ENCODE measurements around the gene NGRN.
"Not testable (repeated sequence)": the region's sequence is repeated elsewhere in the genome, so short reads cannot be mapped to it uniquely, and the experiment has no call there.

Gene NGRN

GRCh38 chr15:90234096-90234988, 31.1 kb upstream of the NGRN start, which contains the start of gene GDPGP1:
Gene GDPGP1 (plus strand): TSS chr15:90234209. CDS start chr15:90240909, 6,700 bp downstream.
- DNase-seq, result no peak

DNA sequence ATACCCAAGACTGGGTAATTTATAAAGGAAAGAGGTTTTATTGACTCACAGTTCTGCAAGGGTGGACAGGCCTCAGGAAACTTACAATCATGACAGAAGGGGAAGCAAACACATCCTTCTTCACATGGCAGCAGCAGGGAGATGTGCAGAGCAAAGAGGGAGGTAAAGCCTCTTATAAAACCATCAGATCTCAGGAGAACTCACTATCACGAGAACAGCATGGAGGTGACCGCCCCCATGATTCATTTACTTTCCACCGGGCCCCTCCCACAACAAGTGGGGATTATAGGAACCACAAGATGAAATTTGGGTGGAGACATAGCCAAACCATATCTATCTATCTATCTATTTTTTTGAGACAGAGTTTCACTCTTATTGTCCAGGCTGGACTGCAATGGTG, 26.1 kb upstream of the NGRN start:
- DNase-seq, result no peak

- no peak for DNase-seq
These were observed 24.6 kb upstream of the NGRN start for GRCh38 chr15:90240856-90241255.

- DNase-seq, result no peak
These were observed 23.9 kb upstream of the NGRN start for GRCh38 chr15:90241343-90242192.

GRCh38 chr15:90243943-90244639, 21.4 kb upstream of the NGRN start:
- no peak for DNase-seq

GRCh38 chr15:90248789-90249202, 16.7 kb upstream of the NGRN start:
- DNase-seq, result no peak

DNA sequence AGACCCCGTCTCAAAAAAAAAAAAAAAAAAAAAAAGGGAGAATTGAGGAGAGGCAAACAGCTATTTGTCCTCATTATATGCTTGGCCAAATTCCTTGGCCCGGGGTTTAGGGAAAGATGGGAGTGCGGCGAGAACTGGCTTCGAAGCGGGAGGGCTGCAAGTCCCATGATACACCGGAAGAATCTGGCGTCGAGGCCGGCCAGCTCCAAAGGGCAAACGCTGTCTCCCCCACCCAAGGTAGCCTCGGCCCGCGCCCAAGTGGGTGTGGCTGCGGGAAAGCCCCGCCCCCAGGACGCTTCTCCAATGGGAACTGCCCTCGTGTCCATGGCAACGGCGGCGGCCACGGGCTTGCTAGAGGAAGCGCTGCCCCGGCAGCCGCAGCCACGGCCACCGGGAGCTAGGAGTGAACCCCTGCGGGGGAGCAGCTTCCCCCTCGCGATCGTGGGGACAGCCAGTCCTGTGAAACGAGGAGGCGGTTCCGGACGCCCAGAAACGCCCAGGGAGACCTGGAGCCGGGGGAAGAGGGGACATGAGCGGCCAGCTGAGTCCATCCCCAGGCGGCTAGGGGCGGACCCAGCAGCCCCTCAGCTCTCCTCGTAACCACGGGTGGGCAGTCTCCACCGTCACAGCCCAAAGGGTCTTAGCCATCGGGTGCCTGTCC, 16.1 kb upstream of the NGRN start, which contains the start of gene TTLL13:
TTLL13 (plus strand) TSS at position 354 of the 661 bp plus-strand sequence. CDS start 1,075 bp downstream, outside the sequence.
- peak; percentile 78 for DNase-seq

GRCh38 chr15:90257776-90258175, 7.7 kb upstream of the NGRN start:
- no peak for DNase-seq

DNA sequence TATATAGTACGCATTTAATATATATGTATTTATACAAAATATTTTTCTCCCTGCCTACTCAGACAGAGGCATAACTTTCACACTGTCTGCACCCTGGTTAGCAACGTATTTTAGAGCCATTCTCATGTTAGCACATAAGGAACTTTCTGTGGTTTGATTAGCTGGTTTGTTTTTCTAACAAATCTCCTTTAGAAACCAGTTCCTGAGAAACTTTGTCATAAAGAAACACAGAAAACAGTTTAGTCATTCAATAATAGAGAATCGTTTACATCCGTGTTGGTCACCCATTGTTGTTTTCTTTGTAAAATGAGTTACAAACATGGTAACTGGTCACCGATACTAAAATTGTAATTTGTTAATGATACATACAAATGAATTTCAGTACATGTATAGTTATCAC, 5.9 kb upstream of the NGRN start:
- DNase-seq, result no peak

DNA sequence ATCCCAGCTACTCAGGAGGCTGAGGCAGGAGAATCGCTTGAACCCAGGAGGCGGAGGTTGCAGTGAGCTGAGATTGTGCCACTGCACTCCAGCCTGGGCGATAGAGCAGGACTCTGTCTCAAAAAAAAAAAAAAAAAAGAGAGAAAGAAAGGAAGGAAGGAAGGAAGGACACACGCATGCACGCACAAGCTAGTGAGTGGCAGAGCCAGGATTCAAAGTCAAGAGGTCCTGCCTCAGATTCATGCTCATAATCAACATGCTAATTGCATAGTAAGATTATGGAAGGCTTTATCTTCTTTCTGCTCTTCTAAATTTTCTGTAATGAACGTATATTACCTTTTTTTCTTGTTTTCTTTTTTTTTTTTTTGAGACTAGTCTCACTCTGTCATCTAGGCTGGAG, 4.7 kb upstream of the NGRN start:
- DNase-seq, result not testable (repeated sequence)

DNA sequence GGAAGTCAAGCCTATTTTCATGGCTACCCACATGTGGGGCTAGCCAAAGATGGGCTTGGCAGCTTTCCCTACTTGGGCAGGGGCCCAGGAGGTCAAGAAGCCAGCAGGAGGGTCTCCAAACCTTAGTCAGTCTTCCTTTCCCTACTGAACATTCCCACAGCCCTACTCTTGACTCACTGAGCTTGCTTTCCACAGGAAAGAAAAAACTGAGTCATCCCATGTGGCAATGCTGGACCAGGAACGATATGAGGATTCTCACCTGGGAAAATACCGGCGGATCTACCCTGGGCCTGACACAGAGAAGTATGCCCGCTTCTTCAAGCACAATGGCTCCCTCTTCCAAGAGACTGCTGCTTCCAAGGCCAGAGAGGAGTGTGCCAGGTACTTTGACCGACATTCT, 3.7 kb upstream of the NGRN start:
- no peak for DNase-seq

DNA sequence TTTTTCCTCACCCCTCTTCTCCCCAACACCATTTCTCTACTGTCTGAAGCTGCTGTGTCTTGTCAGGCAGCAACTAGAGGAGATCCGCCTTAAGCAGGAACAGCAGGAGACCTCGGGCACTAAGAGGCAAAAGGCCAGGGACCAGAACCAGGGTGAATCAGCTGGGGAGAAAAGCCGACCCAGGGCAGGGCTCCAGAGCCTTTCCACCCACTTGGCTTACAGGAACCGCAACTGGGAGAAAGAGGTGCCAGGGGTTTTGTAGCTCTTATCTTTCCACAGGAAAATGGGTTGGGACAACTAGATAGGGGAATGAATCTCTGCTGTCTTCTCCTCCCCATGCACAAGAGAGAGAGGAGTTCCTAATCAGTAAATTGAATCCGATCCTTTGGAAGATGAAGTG, 3.0 kb upstream of the NGRN start:
- DNase-seq, result no peak

DNA sequence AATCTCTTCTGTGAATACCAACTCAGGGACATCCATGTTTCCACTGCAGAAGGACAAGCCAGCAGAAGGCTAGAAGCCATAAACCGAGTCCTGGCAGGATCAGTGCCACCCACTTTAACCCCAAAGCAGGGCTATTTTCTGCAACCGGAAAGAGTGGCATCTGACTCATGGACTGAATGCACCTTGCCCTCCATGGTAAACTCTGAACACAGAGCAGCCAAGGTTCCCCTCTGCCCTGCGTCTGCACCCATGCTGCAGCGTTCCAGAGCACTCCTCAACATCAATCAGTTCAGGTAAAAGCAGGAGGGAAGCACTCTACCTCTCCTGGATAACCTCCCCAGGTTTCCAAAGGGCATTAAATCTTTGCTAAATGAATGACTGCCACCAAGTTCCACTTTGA, 801 bp upstream of the NGRN start:
- no peak for DNase-seq

- peak; percentile 46 for DNase-seq
These were observed 574 bp downstream of the NGRN start for GRCh38 chr15:90266061-90266431.

GRCh38 chr15:90266485-90266884, 1.0 kb downstream of the NGRN start:
- DNase-seq, result peak; percentile 19

DNA sequence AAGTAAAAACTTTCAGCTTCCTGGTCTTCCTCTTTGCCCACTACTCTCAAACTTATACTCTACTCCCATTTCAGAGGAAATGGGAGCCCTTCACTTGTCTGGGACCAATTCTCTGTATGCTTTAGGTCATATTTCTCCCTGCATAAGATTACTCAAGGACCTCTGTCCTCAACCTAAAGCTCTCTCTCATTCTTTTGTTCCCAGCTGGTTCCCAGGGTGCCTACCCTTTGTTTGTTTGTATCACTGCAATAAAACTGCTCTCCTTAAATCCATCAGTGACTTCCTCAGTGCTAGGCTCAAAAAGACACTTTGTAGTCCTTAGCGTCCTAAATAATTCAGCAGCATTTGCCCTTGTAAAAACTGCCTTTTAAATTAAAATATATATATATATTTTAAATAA, 2.9 kb downstream of the NGRN start:
- no peak for DNase-seq

GRCh38 chr15:90270502-90271150, 5.2 kb downstream of the NGRN start:
- DNase-seq, result no peak

- DNase-seq, result no peak
These were observed 6.1 kb downstream of the NGRN start for GRCh38 chr15:90271459-90272166.

DNA sequence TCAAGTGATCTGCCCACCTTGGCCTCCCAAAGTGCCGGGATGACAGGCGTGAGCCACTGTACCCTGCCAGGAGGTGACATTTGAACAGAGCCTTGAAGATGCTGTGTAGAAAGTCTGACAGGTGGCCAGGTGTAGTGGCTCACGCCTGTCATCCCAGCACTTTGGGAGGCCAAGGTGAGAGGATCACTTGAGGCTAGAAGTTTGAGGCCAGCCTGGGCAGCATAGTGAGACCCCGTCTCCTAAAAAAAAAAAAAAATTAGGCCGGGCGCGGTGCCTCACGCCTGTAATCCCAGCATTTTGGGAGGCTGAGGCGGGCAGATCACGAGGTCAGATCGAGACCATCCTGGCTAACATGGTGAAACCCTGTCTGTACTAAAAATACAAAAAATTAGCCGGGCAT, 13.0 kb downstream of the NGRN start:
- not testable (repeated sequence) for DNase-seq

DNA sequence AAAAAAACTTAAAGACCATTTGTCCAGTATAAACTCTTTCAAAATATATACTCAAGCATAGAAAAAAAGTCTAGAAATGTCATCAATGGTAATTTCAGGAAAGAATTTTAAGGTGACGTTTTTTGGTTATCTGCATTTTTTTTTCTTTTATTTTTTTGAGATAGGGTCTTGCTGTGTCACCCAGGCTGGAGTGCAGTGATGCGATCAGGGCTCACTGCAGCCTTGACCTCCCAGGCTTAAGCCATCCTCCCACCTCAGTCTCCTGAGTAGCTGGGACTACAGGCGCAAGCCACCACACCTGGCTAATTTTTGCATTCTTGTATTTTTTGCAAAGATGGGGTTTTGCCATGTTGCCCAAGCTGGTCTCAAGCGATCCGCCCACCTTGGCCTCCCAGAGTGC, 15.3 kb downstream of the NGRN start:
- not testable (repeated sequence) for DNase-seq

DNA sequence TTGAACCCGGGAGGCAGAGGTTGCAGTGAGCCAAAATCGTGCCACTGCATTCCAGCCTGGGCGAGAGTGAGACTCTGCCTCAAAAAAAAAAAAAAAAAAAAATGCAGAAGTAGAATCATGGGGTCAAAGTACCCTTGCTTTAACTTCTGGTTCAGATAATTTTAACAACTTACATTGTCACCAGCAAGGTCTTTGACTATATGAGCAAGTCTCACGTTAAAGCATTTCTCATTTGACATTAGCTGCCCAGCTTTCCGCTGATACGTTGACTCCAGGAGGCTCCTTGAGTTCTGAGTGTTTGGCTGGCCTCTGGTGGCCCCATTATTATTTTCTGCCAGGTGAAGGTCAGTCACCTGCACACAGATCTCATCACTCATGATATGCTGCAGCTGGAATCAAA, 16.2 kb downstream of the NGRN start:
- not testable (repeated sequence) for DNase-seq
